Kidney epithelial cell (primary cell): ENCODE measurements around the gene SPATA9. TPM values are rescaled to one million over a fixed set of nuclear protein-coding genes. Genes with fewer than 3 reads are reported as not detected.

Source experiments
- DNase-seq: peaks from one replicate; pipeline ENCODE4 v3.0.0-alpha.2; 2010; ENCODE audit warnings: low read depth
- H3K27me3 ChIP-seq: 2 replicates; pipeline ENCODE4 v1.6.0; 2011; ENCODE audit warnings: low read length; ENCODE audit not compliant: control insufficient read depth, insufficient read depth
- H3K36me3 ChIP-seq: 2 replicates; pipeline ENCODE4 v1.5.1; 2011; ENCODE audit warnings: low read length; ENCODE audit not compliant: control insufficient read depth, insufficient read depth
- H3K4me3 ChIP-seq: 2 replicates; pipeline ENCODE4 v1.5.1; 2011; ENCODE audit warnings: low read depth, mild to moderate bottlenecking, control low read depth, low read length
- CTCF ChIP-seq: IDR thresholded peaks from 2 replicates; pipeline ENCODE4 v1.5.1; 2011; ENCODE audit warnings: mild to moderate bottlenecking, moderate library complexity, low read length, control low read depth, inconsistent platforms; ENCODE audit not compliant: insufficient read depth, poor library complexity, severe bottlenecking
- total RNA-seq: library from RNA; depleted of rRNA; stranded (reverse); fragments of >200 nt; gene quantifications from 2 replicates; pipeline ENCODE4 v1.2.3, GENCODE V29; 2015

The SPATA9 gene
- total RNA-seq, 1 donor from 2014 or later = not detected

- no peak for TF ChIP-seq CTCF
- no peaks in the 10 kb centered on the region for H3K27me3 ChIP-seq
- no peak for DNase-seq
- no peaks in the 10 kb centered on the region for H3K36me3 ChIP-seq
- H3K4me3 ChIP-seq = no peak overlapping the region
Observed at GRCh38 chr5:95699337-95699736, 16.5 kb upstream of the SPATA9 start.

GRCh38 chr5:95697781-95698681 is 15.2 kb upstream of the SPATA9 start:
- no peak for TF ChIP-seq CTCF
- Histone ChIP-seq H3K36me3 (no peaks in the 10 kb centered on the region), H3K27me3 (no peaks in the 10 kb centered on the region), H3K4me3 (no peak overlapping the region)
- peak; percentile 43 for DNase-seq

GRCh38 chr5:95690333-95690732 is 7.5 kb upstream of the SPATA9 start:
- Histone ChIP-seq H3K36me3 (no peaks in the 10 kb centered on the region), H3K27me3 (no peaks in the 10 kb centered on the region), H3K4me3 (no peak overlapping the region)
- no peak for TF ChIP-seq CTCF
- no peak for DNase-seq

GRCh38 chr5:95689680-95690079 is 6.9 kb upstream of the SPATA9 start:
- H3K4me3 ChIP-seq = no peak overlapping the region
- no peak for DNase-seq
- H3K36me3 ChIP-seq = no peaks in the 10 kb centered on the region
- no peak for TF ChIP-seq CTCF
- H3K27me3 ChIP-seq = no peaks in the 10 kb centered on the region

DNA sequence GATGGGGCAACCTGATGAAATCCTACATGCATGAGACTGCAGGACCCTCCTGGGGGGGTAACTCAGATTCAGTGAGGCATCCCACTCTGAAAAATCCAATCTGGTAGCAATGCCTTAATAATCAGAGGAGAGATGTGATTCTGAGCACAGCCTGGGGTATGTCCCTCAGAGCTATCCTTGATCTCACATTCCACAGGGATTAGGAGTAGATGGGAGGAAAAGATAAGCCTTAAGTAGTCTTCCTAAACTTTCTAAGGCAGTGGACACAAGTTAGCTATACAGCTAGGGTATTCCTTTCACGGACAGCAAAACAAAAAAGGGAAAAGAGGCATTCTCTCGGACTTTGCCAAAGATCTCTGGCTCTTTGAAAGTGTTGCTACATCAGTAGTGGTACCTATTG is 3.9 kb upstream of the SPATA9 start:
- TF ChIP-seq CTCF = no peak
- Histone ChIP-seq H3K4me3 (no peak overlapping the region), H3K36me3 (no peaks in the 10 kb centered on the region), H3K27me3 (no peaks in the 10 kb centered on the region)
- DNase-seq = no peak

- Histone ChIP-seq H3K36me3 (no peaks in the 10 kb centered on the region), H3K27me3 (no peaks in the 10 kb centered on the region), H3K4me3 (no peak overlapping the region)
- no peak for TF ChIP-seq CTCF
- DNase-seq = no peak
Observed at GRCh38 chr5:95684361-95684760, 1.6 kb upstream of the SPATA9 start.
